Middle frontal gyrus (tissue), 1 donor: ENCODE data around the gene ZNF440.
"Not testable (repeated sequence)": the region's sequence is repeated elsewhere in the genome, so short reads cannot be mapped to it uniquely, and the experiment has no call there.

Experiments used
- DNase-seq: peaks from one replicate; pipeline ENCODE4 v3.0.0-alpha.2; 2015; ENCODE audit warnings: low spot score; ENCODE audit errors: extremely low spot score

The ZNF440 gene

DNA sequence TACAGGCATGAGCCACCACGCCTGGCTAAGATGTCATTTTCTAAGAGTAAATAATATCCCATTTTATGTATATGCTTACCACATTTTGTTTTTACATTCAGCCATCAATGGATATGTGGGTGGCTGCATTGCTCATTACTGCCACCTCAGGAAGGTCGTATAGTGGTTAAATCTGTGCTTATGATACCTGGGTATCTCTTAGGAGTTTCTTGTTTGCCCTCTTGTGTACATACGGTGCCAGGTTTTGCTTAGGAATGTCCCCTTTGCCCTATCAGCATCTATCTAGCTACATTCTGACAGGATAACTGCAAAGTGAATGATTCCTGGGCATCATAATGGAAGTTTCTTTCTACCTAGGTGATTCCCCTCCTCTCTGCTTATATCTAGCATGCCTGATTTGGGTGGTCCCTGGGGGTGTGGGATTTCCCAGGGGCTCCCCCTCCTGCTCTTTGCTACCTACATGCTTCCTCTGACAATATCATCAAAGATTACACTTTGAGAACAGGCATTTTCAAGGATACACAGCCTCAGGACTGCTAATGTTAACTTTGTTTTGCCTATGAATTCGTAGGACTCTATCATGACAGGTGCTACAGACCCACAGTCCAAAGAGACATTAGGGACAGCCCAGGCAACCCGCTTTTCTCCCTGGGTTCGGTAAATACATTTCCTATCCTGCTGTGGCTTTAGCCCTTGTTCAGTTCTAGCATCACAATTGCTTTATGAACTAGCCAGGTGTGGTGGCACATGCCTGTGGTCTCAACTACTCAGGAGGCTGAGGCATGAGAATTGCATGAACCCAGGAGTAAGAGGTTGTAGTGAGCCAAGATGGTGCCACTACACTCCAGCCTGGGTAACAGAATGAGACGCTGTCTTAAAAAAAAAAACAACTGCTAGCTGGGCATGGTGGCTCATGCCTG is 15.1 kb downstream of the ZNF440 start:
- not testable (repeated sequence) for DNase-seq

DNA sequence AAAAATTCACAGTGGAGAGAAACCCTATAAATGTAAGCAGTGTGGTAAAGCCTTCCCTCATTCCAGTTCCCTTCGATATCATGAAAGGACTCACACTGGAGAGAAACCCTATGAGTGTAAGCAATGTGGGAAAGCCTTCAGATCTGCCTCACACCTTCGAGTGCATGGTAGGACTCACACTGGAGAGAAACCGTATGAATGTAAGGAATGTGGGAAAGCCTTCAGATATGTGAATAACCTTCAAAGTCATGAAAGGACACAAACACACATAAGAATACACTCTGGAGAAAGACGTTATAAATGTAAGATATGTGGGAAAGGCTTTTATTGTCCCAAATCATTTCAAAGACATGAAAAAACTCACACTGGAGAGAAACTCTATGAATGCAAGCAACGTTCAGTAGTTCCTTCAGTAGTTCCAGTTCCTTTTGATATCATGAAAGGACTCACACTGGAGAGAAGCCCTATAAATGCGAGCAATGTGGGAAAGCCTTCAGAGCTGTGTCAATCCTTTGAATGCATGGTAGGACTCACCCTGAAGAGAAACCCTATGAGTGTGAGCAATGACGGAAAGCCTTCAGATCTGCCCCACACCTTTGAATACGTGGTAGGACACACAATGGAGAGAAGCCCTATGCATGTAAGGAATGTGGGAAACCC is 18.3 kb downstream of the ZNF440 start:
- DNase-seq, result no peak

DNA sequence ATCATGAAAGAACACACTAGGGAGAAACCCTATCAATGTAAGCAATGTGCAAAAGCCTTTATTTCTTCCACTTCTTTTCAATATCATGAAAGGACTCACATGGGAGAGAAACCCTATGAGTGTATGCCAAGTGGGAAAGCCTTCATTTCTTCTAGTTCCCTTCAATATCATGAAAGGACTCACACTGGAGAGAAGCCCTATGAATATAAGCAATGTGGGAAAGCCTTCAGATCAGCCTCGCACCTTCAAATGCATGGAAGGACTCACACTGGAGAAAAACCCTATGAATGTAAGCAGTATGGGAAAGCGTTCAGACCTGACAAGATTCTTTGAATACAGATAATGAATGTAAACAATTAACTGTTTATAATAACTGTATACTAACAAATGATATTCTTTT is 19.5 kb downstream of the ZNF440 start:
- DNase-seq, result no peak

DNA sequence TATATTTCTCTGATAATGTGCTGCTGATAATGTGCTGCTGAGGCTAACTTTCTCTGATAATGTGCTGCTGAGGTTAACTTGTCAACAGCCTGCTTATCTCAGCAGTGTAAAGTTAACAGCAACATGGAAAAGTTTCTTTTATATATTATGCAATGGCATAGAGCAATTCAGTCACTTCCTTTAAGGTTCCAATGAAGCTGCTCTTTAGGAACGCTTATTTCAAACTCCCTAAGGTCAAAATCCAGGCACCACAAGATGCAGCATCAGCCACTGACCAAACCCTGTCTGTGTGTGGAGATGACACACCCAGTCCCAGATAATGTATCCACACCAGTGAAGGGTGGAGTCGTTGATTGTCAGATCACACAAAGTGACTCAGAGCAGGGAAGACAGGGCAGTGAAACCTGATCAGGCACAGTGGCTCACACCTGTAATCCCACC is 21.6 kb downstream of the ZNF440 start:
- not testable (repeated sequence) for DNase-seq

DNA sequence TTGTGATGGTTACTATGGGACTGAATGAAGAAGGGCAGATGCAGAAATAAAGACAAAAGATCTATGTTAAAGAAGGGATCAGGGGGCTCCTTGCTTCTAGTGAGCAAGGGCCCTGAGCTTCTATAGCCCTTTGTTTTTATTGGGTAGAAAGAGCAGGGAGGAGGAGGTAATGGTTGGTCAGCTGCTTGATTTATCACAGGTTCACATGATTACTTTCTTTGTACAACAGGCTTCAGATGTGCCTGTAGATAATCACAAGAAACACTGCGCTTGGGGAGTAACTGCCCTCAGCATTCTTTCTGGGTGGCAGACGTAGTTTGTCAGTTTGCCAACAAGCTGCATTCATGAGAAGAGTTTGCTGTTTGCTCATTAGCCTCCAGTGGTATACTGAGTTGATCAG is 29.6 kb downstream of the ZNF440 start:
- no peak for DNase-seq

DNA sequence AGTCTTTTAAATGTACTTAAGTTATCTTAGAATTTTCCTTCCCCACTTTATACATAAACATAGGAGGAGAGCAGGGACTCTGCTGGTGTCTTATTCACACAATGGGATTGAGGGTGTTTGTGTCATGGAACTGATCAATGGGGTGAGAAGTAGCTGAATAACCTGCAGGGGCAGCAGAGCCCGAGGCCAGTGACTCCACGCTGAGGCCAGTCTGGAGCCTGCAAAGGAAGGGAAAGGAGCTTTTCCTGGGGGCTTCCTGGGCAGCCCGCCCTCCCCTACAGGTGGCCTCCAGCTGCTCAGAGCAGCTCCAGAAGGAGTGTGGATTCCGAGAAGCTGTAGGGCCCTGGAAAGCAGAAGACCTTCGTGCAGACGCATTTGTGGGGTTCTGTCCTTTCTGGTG is 33.5 kb downstream of the ZNF440 start:
- DNase-seq, result not testable (repeated sequence)

DNA sequence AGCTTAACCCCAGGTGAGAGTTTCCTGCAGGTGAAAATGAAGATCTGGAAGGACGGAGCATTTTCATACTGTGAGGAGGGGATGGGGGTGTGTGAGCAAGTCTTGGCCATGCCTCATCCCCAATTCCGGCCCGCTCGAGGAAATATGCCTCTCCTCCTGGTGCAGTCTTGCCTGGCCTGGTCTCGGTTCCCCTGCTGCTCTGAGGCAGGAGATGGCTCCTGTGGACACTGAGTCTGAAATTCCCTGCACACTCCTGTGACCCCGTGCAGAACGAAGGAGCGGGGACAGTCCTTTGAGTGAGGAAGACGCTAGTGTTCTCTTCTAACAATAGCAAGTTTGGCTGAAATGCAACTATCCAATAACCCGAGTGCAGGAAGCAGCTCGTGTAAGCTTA is 34.1 kb downstream of the ZNF440 start:
- no peak for DNase-seq

DNA sequence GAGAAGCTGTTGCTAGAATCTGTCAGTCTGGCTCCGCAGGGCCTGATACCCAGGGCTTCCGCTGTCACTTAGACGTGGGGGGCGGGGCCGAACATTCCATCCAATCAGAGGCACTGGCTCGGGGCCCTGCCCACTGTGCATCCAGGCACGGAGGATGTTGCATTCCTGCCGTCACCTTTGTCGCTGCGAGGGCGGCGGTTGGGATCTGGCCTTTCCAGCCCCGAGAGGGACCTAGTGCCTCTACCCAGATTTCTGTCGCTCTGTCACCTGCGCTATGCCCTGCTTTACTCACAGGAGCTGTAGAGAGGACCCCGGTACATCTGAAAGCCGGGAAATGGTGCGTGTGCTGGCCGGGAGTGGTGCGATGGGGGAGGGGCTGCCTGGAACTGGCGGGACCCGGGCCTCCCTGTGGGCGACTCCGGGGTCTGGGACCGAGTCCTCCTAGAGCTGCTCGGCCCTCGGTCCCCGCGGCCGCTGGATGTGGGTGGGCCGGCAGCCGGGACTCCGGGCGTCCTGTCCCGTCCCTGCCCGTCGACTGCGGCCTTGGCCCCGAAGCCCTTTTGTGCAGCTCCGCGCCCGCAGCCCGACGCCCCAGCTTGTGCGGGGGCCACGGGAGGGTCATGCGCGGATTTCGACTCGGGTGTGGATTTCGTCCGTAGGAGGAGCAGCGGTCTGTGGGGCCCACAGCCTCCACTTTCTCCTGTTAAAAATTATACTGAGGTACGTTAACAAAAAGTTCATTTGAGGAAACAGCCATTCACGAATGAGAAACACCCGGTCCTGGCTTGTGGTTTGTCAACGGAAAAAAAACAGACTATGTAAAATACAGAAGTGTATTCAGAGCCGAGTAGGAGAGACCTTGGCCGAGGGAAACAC is 34.8 kb downstream of the ZNF440 start, which contains the start of gene ZNF439:
TSS of gene ZNF439 (plus strand) at position 133 of the 876 bp plus-strand sequence. CDS start at position 275, 142 bp downstream.
- peak; percentile 88 for DNase-seq

DNA sequence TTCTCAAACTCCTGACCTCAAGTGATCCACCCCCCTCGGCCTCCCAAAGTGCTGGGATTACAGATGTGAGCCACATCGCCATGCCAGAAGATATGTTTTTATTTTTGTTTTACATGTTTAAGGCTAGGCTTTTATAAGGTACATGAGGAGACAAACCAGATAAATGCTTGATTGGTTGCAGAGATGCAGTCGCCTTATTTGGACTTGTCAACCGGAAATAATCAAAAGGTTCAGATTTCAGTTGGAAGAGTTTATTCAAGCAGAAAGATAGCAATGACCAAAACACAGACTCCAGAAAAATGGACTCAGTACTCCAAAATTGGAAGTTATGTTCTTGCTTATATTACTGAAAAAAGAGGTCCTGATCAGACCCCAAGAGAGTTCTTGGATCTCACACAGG is 36.2 kb downstream of the ZNF440 start:
- not testable (repeated sequence) for DNase-seq

DNA sequence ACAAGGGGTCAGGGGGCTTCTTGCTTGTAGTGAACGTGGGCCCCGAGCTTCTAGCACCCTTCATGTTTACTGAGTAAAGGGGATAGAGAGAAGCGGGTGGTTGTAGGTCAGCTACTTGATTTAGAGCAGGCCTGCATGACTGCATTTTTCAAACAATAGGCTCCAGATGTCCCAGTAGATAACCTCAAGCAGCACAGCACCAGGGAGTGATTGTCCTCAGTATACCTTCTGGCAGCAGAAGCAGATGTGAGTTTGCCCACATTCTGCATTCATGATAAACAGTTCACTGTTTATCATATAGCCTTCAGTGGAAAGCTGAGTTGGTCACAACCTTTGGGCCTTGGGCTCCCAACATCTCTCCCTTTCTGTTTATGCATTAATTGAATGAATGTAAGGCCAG is 39.3 kb downstream of the ZNF440 start:
- DNase-seq, result no peak

DNA sequence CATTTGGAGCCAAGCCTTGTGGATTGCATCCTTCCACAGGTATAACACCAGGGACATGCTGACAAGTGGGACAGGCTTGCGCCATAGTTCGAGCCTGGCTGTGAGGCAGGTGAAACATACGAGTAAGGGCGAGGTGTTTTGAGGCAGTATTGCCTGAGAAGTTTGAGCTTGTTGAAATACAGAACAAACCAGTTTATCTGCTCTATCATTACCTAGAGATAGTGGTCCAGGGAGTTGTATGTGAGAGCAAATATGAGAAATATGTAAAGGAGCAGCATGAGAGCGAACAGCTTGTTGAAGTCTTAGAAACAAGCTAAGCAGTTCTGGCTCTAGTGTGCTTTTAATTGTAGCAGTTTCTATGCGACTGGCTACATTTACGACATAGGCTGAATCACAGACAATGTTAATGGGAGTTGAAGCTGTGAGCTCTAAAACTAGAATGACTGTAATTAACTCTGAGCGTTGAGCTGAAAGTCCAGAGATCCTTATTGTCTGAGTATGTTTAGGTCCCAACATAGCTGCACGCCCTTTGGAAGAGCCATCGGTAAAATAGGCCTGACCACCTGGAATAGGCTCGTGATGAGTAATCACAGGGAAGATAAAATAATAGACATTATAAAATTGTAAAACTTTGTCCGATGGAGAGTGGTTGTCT is 42.6 kb downstream of the ZNF440 start:
- DNase-seq, result no peak

DNA sequence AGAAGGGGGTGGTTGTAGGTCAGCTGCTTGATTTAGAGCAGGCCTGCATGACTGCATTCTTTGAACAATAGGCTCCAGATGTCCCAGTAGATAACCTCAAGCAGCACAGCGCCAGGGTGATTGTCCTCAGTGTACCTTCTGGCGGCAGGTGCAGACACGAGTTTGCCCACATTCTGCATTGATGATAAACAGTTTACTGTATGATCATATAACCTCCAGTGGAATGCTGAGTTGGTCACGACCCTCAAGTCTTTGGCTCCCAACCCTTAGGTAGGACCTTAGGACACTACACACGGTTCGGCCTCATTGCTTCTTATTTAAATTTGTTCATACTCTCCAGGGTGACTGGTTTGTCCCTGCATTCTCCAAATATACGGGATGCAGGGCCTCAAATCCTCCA is 46.6 kb downstream of the ZNF440 start:
- no peak for DNase-seq

DNA sequence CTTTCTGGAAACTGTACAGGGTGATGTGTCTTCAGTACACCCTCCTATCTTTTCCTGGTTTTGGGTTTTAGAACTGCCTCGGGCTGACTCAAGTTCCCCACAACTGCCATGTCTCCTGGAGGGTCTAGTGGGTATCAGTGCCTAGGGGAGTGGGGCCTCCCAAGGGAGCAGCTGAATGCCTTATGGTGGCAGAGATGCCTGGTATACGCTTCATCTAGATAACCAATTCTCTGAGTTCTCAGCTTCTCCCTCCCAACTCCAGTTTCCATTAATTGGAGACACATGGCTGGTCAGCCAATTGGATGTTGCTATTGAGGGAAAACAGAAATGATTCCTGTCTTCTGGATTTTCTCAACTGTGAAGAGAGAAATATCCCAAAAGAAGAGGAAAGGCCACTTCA is 47.2 kb downstream of the ZNF440 start:
- DNase-seq, result no peak

DNA sequence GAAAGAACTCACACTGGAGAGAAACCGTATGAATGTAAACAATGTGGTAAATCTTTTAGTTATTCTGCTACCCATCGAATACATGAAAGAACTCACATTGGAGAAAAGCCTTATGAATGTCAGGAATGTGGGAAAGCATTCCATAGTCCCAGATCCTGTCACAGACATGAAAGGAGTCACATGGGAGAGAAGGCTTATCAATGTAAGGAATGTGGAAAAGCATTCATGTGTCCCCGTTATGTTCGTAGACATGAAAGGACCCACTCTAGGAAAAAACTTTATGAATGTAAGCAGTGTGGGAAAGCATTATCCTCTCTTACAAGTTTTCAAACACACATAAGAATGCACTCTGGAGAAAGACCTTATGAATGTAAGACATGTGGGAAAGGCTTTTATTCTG is 53.7 kb downstream of the ZNF440 start:
- DNase-seq, result not testable (repeated sequence)

DNA sequence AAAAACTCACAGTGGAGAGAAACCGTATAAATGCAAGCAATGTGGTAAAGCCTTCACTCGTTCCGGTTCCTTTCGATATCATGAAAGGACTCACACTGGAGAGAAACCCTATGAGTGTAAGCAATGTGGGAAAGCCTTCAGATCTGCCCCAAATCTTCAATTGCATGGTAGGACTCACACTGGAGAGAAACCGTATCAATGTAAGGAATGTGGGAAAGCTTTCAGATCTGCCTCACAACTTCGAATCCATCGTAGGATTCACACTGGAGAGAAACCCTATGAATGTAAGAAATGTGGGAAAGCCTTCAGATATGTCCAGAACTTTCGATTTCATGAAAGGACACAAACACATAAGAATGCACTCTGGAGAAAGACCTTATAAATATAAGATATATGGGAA is 54.1 kb downstream of the ZNF440 start:
- no peak for DNase-seq

DNA sequence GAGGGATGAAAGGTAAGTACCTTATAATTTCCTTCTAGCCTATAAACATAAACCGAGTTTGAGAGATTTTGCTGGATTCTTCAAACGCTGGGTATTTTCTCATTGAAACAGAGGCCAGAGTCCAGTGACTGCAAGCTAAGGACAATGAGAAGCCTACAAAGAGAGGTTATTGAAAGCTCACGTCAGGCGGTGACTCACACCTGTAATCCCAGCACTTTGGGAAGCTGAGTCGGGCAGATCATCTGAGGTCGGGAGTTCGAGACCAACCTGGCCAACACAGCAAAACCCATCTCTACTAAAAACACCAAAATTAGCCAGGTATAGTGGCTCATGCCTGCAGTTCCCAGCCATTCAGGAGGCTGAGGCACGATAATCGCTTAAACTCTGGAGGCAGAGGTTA is 58.6 kb downstream of the ZNF440 start:
- no peak for DNase-seq

DNA sequence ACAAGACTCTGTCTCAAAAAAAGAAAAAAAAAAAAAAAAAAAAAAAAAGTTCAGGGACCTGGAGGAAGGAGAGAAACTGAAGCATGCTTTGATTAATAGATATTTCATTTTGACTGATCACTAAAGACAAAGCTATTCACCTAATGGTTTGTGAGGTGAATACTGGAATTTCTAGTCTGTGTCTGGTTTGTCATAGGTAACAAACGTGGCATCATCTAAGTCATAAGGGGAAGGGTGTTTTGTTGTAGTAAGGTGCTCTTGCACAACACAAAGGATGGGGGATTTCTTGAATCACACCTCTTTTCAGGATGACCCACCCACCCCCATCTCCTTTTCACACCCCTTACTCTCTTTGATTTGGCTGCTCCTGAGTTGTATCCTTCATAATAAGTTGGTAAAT is 59.7 kb downstream of the ZNF440 start:
- DNase-seq, result no peak

DNA sequence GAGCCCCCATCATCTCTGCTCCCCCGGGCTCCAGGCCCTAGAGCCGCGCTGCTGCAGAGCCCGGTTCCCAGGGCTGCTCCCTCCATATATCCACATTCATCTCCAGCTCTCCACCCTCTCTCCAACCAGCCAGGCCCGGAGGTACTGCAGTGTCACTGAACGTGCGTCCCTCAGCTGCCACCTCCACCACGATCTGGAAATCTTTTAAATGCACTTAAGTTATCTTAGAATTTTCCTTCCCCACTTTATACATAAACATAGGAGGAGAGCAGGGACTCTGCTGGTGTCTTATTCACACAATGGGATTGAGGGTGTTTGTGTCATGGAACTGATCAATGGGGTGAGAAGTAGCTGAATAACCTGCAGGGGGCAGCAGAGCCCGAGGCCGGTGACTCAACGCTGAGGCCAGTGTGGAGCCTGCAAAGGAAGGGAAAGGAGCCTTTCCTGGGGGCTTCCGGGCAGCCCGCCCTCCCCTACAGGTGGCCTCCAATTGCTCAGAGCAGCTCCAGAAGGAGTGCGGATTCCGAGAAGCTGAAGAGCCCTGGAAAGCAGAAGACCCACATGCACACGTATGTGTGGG is 65.7 kb downstream of the ZNF440 start:
- DNase-seq, result not testable (repeated sequence)

DNA sequence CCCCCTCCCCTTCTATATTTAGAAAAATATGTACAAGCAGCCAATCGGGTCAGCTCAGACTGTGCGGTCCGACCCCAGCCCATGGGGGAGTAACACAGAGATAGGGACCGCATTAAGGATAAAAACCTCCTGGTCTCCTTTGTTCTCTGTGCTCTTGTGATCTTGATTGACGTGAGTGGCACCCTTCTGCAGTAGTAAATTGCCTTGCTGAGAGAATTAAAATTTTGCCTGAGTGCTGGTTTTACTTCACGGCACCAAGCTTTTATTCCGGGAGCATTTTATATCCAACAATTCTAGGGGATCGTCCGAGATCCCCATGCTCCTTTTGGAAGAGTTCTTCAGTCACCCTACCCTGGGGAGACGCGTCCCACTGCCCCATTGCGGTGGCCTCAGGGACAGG is 66.5 kb downstream of the ZNF440 start:
- no peak for DNase-seq

DNA sequence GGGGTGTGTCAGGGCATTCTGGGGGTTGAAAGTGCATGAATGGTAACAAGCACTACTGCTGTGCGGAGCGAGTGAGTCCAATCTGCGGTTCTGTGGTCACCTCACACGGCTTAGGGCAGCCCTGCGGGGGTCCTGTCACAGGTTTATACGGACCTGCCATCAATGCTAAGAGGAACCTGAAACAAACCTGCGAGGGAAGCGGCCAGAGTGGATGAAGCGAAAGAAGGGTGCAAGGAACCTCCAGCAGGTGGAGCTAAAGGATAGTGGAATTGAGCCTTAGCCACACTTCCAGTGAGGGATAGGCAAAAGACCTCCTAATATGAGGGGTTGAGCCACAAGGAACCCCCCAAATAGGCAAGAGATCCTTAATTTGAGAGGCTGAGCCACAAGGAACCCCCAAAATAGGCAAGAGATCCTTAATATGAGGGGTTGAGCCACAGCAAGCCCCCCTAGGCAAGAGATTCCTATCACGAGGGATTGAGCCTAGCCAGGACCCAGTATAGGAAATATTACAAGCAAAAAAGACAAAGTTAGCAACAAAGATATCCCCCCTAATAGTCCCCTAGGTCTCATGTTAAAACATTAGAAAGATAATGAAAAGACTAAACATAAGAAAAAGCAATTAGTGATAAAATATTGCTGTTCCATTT is 67.2 kb downstream of the ZNF440 start:
- DNase-seq, result no peak
